Adrenal gland (tissue), 12 donors: ENCODE results near the gene COL23A1. TPM values are rescaled to one million over a fixed set of nuclear protein-coding genes. Genes with fewer than 3 reads are reported as not detected.

ENCODE experiments used
- DNase-seq, 7 donors: peaks; one replicate each; pipeline ENCODE4 v3.0.0-alpha.2; 2019 to 2020
- H3K27ac ChIP-seq, 5 donors: fragments of 200-600 bp; sonication (generic) in 4 of 5; 1 replicate in 3 of 5; 2 replicates in 2 of 5; pipeline versions ENCODE4 v1.5.1 to v1.8.0; 2016 to 2020; ENCODE audit warnings: mild to moderate bottlenecking in 1 of 5
- H3K27me3 ChIP-seq: fragments of 200-600 bp; 2 replicates; pipeline ENCODE4 v1.8.0; 2021
- H3K36me3 ChIP-seq, 2 donors: fragments of 200-600 bp; replicated peaks in 1 of 2; 1 replicate in 1 of 2; 2 replicates in 1 of 2; pipeline versions ENCODE4 v1.5.1 to v1.8.0; 2018 to 2022
- H3K4me1 ChIP-seq, 2 donors: fragments of 200-600 bp; replicated peaks in 1 of 2; 1 replicate in 1 of 2; 2 replicates in 1 of 2; pipeline versions ENCODE4 v1.5.1 to v1.8.0; 2018 to 2021
- H3K4me3 ChIP-seq, 4 donors: fragments of 200-600 bp; sonication (generic) in 3 of 4; one replicate each; pipeline ENCODE4 v1.5.1; 2016 to 2018
- H3K9me3 ChIP-seq, 3 donors: fragments of 200-600 bp; sonication (generic) in 1 of 3; replicated peaks in 1 of 3; 1 replicate in 2 of 3; 2 replicates in 1 of 3; pipeline versions ENCODE4 v1.5.1 to v1.8.0; 2016 to 2021
- CTCF ChIP-seq, 6 experiments: fragments of 450-650 bp in 4 of 6; fragments of 200-600 bp in 2 of 6; sonication (generic) in 1 of 6; IDR thresholded peaks; 1 replicate in 5 of 6; 2 replicates in 1 of 6; pipeline versions ENCODE4 v1.5.1 to v1.8.0; 2016 to 2021; ENCODE audit warnings: antibody characterized with exemption in 6 of 6, mild to moderate bottlenecking in 2 of 6, moderate library complexity in 1 of 6
- POLR2A ChIP-seq, 2 donors: fragments of 450-650 bp; IDR thresholded peaks; one replicate each; pipeline ENCODE4 v1.6.1; 2017; ENCODE audit warnings: antibody characterized with exemption in 2 of 2, mild to moderate bottlenecking in 2 of 2, moderate library complexity in 1 of 2
- WGBS, 4 donors: extraction: QIAGEN DNeasy Blood & Tissue Kit in 2 of 4; methylation state at CpG; one replicate each; pipeline versions ENCODE4 v1.1.5 to v1.1.7; 2013 to 2017; 5-methylcytosine and 5-hydroxymethylcytosine counted together
- intact Hi-C, 2 donors: fragments of 100-400 bp; cut with DNase I; formaldehyde crosslinking; loops; one replicate each; pipeline versions ENCODE4 v1.14.1 to v1.15.0; 2022 to 2023
- polyA plus RNA-seq, 3 donors: library from polyadenylated mRNA; stranded (reverse); fragments of 200-250 nt in 2 of 3; fragments of 350-450 nt in 1 of 3; fragmentation: Illumina TruSeq in 1 of 3; extraction: RNeasy Lipid Tissue Mini Kit (QIAGEN cat#74804) in 1 of 3; gene quantifications; one replicate each; pipeline ENCODE4 v1.2.3, GENCODE V29; 2013 to 2014
- total RNA-seq, 9 donors: library from RNA; depleted of rRNA in 4 of 9; stranded (reverse); fragments of >200 nt in 4 of 9; fragments of 120-200 nt in 1 of 9; fragmentation: NEBNext Ultra II Directional in 1 of 9; extraction: Animal tissue kit (Norgen Biotek cat#: 25700) in 1 of 9; gene quantifications; one replicate each; pipeline versions ENCODE4 v1.1.0 to v1.2.4, GENCODE V29; 2013 to 2023
- donor health status: healthy with polysubstance abuse.
- donor health status: Bipolar disorder and iron deficiency.
- donor health status: DM: yes; HTN: yes; CAD: no.
- donor health status: DM: no; HTN: no; CAD: no.
- donor health status: DM: no; HTN: no; CAD: no.
- donor health status: DM: yes; HTN: yes; CAD: no.

COL23A1 gene
- total and polyA plus RNA-seq, 12 donors = 0.09 to 4.4 (median 0.88) TPM

- H3K4me1 ChIP-seq = no peaks in the 10 kb centered on the region
- TF ChIP-seq POLR2A (IDR thresholded peaks at IDR 0.05) (no peak), CTCF (IDR thresholded peaks at IDR 0.05) (no peak)
- no peaks in the 10 kb centered on the region for H3K27me3 ChIP-seq
- intact Hi-C loops = no loop called here
- H3K27ac ChIP-seq = no peak overlapping the region
- peak in 2 of 7 donors; percentile 12 to 37 for DNase-seq
- 90% methylated on average over 3 to 13 of the region's 13 CpGs for WGBS, 4 donors
- no peaks in the 10 kb centered on the region for H3K36me3 ChIP-seq
- no peak overlapping the region for H3K4me3 ChIP-seq
- no peaks in the 10 kb centered on the region for H3K9me3 ChIP-seq
Observed at GRCh38 chr5:178434016-178434761, 156.0 kb downstream of the COL23A1 start.

- Histone ChIP-seq H3K36me3 (no peaks in the 10 kb centered on the region), H3K27me3 (no peaks in the 10 kb centered on the region), H3K27ac (no peak overlapping the region), H3K4me3 (no peak overlapping the region), H3K4me1 (no peaks in the 10 kb centered on the region), H3K9me3 (no peaks in the 10 kb centered on the region)
- intact Hi-C loops = no loop called here
- peak in 2 of 7 donors; percentile 13 to 30 for DNase-seq
- WGBS, 4 donors = 70 to 81% (median 79%) methylated on average over 6 to 7 of the region's 7 CpGs
- no peak for TF ChIP-seq CTCF (IDR thresholded peaks at IDR 0.05)
Observed at GRCh38 chr5:178433273-178433775, 156.9 kb downstream of the COL23A1 start.

- intact Hi-C loops = no loop called here
- no peaks in the 10 kb centered on the region for H3K4me1 ChIP-seq
- no peaks in the 10 kb centered on the region for H3K36me3 ChIP-seq
- DNase-seq = peak in 2 of 7 donors; percentile 16 to 39
- WGBS, 4 donors = 66 to 81% (median 72%) methylated on average over 9 to 12 of the region's 12 CpGs
- no peak for TF ChIP-seq POLR2A (IDR thresholded peaks at IDR 0.05)
- no peak for TF ChIP-seq CTCF (IDR thresholded peaks at IDR 0.05)
- no peaks in the 10 kb centered on the region for H3K9me3 ChIP-seq
- peak overlapping the region in 1 of 5 donors; percentile 3 for H3K27ac ChIP-seq
- no peaks in the 10 kb centered on the region for H3K27me3 ChIP-seq
- H3K4me3 ChIP-seq = no peak overlapping the region
Observed at GRCh38 chr5:178432421-178433272, 157.5 kb downstream of the COL23A1 start.

GRCh38 chr5:178431782-178432165 is 158.4 kb downstream of the COL23A1 start:
- H3K9me3 ChIP-seq = no peaks in the 10 kb centered on the region
- intact Hi-C loops = no loop called here
- WGBS, 4 donors = 72 to 86% (median 76%) methylated on average over 5 of the region's 5 CpGs

More at GRCh38 chr5:178431782-178432165, 158.4 kb downstream of the COL23A1 start:
- no peak overlapping the region for H3K27ac ChIP-seq
- no peak overlapping the region for H3K4me3 ChIP-seq
- no peaks in the 10 kb centered on the region for H3K4me1 ChIP-seq
- TF ChIP-seq POLR2A (IDR thresholded peaks at IDR 0.05) = no peak
- TF ChIP-seq CTCF (IDR thresholded peaks at IDR 0.05) = no peak
- H3K36me3 ChIP-seq = no peaks in the 10 kb centered on the region
- no peaks in the 10 kb centered on the region for H3K27me3 ChIP-seq
- DNase-seq = no peak
